Keratinocyte (primary cell): ENCODE data around the gene CNTNAP2. TPM values are rescaled to one million over a fixed set of nuclear protein-coding genes. Genes with fewer than 3 reads are reported as not detected.
"Not testable (repeated sequence)": the region's sequence is repeated elsewhere in the genome, so short reads cannot be mapped to it uniquely, and the experiment has no call there.

ENCODE experiments used
- DNase-seq: peaks from one replicate; pipeline ENCODE4 v3.0.0-alpha.2; 2011; ENCODE audit warnings: low read depth, missing footprints, low spot score
- FAIRE-seq: peaks from 2 replicates; lab custom pipeline; 2011; peaks lifted over from hg19 to GRCh38; lab: Jason Lieb, UNC
- H2AFZ ChIP-seq: 2 replicates; pipeline ENCODE4 v1.6.0; 2012; ENCODE audit warnings: low read length, control low read depth, inconsistent platforms; ENCODE audit not compliant: control insufficient read depth
- H3K27ac ChIP-seq: 2 replicates; pipeline ENCODE4 v1.5.1; 2011; ENCODE audit warnings: low read length; ENCODE audit not compliant: control insufficient read depth, insufficient read depth
- H3K27me3 ChIP-seq: 3 replicates; pipeline ENCODE4 v1.6.0; 2011; ENCODE audit warnings: low read length; ENCODE audit not compliant: control insufficient read depth, insufficient read depth; ENCODE audit errors: extremely low read depth
- H3K36me3 ChIP-seq, 2 experiments: 2 replicates in 1 of 2; 3 replicates in 1 of 2; pipeline ENCODE4 v1.5.1; 2011; ENCODE audit warnings: low read length in 2 of 2, mild to moderate bottlenecking in 1 of 2; ENCODE audit not compliant: control insufficient read depth in 2 of 2, insufficient read depth in 2 of 2; ENCODE audit errors: extremely low read depth in 1 of 2
- H3K4me1 ChIP-seq: 3 replicates; pipeline ENCODE4 v1.5.1; 2011; ENCODE audit warnings: low read length; ENCODE audit not compliant: control insufficient read depth, insufficient read depth; ENCODE audit errors: extremely low read depth
- H3K4me2 ChIP-seq: 3 replicates; pipeline ENCODE4 v1.6.0; 2011; ENCODE audit warnings: low read depth, low read length; ENCODE audit not compliant: control insufficient read depth, insufficient read depth; ENCODE audit errors: extremely low read depth
- H3K4me3 ChIP-seq, 3 experiments: fragments of 200-600 bp in 1 of 3; sonication (generic) in 1 of 3; 2 replicates in 2 of 3; 3 replicates in 1 of 3; pipeline ENCODE4 v1.5.1; 2011 to 2016; ENCODE audit warnings: low read length in 3 of 3, mild to moderate bottlenecking in 3 of 3, control low read depth in 2 of 3, inconsistent platforms in 1 of 3, low read depth in 1 of 3, mixed read lengths in 1 of 3, mixed run types in 1 of 3, moderate library complexity in 1 of 3; ENCODE audit not compliant: control insufficient read depth in 2 of 3, insufficient read depth in 2 of 3; ENCODE audit errors: extremely low read depth in 1 of 3
- H3K79me2 ChIP-seq: 2 replicates; pipeline ENCODE4 v1.6.0; 2012; ENCODE audit warnings: low read length; ENCODE audit not compliant: control insufficient read depth, insufficient read depth
- H3K9ac ChIP-seq: 3 replicates; pipeline ENCODE4 v1.6.0; 2011; ENCODE audit warnings: low read length; ENCODE audit not compliant: control insufficient read depth, insufficient read depth; ENCODE audit errors: extremely low read depth
- H3K9me1 ChIP-seq: 3 replicates; pipeline ENCODE4 v1.6.0; 2011; ENCODE audit warnings: low read length; ENCODE audit not compliant: control insufficient read depth, insufficient read depth; ENCODE audit errors: extremely low read depth
- H3K9me3 ChIP-seq: 2 replicates; pipeline ENCODE4 v1.5.1; 2012; ENCODE audit warnings: low read depth, low read length; ENCODE audit not compliant: control insufficient read depth
- H4K20me1 ChIP-seq: 3 replicates; pipeline ENCODE4 v1.6.0; 2011; ENCODE audit warnings: low read length; ENCODE audit not compliant: control insufficient read depth, insufficient read depth; ENCODE audit errors: extremely low read depth
- EZH2 ChIP-seq: IDR thresholded peaks from one replicate; pipeline ENCODE4 v1.6.1; 2012; ENCODE audit warnings: inconsistent platforms, mild to moderate bottlenecking, low read length, moderate library complexity
- dilution Hi-C: fragments of 300-500 bp; cut with MboI; formaldehyde crosslinking; loops from one replicate; pipeline ENCODE4 v1.7.0; 2020; ENCODE audit warnings: low sequenced_read_pairs; ENCODE audit not compliant: extremely low pct_ligation_motif_present
- polyA plus RNA-seq, 5 experiments: library from polyadenylated mRNA; depleted of rRNA in 3 of 5; stranded (reverse) in 3 of 5; stranded (forward) in 1 of 5; unstranded in 1 of 5; fragments of >200 nt; gene quantifications; 1 replicate in 1 of 5; 2 replicates in 3 of 5; 3 replicates in 1 of 5; pipeline versions ENCODE4 v1.2.1 to v1.2.3, GENCODE V29; 2011 to 2012; ENCODE audit warnings: missing spikeins in 2 of 5, low read depth in 1 of 5, low replicate concordance in 1 of 5
- TF ChIP-seq, protein P1 (sequence below), 3 experiments: IDR thresholded peaks in 1 of 3; conservative IDR thresholded peaks in 1 of 3; optimal IDR thresholded peaks in 1 of 3; 2 replicates in 2 of 3; 3 replicates in 1 of 3; pipeline versions ENCODE3 to v1.5.1; 2011; ENCODE audit warnings: low read length in 3 of 3, mild to moderate bottlenecking in 3 of 3, moderate library complexity in 2 of 3, control low read depth in 1 of 3, inconsistent platforms in 1 of 3; ENCODE audit not compliant: insufficient read depth in 2 of 3; ENCODE audit errors: extremely low read depth in 1 of 3

The CNTNAP2 gene
- polyA plus RNA-seq, 1 donor (not counting 4 experiments of a cell fraction or from before 2014, with no cell fraction given): 1.4 TPM

- Histone ChIP-seq H3K4me2 (no peak overlapping the region), H3K79me2 (no peaks in the 10 kb centered on the region), H3K27me3 (no peaks in the 10 kb centered on the region), H3K36me3 (no peaks in the 10 kb centered on the region), H3K27ac (no peak overlapping the region), H3K4me3 (no peak overlapping the region), H3K9me1 (no peaks in the 10 kb centered on the region), H3K9me3 (no peaks in the 10 kb centered on the region), H3K9ac (no peak overlapping the region), H2AFZ (no peak overlapping the region), H3K4me1 (no peaks in the 10 kb centered on the region), H4K20me1 (no peaks in the 10 kb centered on the region)
- dilution Hi-C loops: no loop called here
- no peak for FAIRE-seq
- TF ChIP-seq, protein P1, sequence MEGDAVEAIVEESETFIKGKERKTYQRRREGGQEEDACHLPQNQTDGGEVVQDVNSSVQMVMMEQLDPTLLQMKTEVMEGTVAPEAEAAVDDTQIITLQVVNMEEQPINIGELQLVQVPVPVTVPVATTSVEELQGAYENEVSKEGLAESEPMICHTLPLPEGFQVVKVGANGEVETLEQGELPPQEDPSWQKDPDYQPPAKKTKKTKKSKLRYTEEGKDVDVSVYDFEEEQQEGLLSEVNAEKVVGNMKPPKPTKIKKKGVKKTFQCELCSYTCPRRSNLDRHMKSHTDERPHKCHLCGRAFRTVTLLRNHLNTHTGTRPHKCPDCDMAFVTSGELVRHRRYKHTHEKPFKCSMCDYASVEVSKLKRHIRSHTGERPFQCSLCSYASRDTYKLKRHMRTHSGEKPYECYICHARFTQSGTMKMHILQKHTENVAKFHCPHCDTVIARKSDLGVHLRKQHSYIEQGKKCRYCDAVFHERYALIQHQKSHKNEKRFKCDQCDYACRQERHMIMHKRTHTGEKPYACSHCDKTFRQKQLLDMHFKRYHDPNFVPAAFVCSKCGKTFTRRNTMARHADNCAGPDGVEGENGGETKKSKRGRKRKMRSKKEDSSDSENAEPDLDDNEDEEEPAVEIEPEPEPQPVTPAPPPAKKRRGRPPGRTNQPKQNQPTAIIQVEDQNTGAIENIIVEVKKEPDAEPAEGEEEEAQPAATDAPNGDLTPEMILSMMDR (optimal IDR thresholded peaks at IDR 0.05 in 1 of 3, IDR thresholded peaks at IDR 0.05 in 1 of 3, conservative IDR thresholded peaks at IDR 0.05 in 1 of 3; ENCODE audit: extremely low read depth in 1 of 3, insufficient read depth in 2 of 3, low read length in 3 of 3): no peak
- no peak for TF ChIP-seq EZH2
- DNase-seq: no peak
These were observed 786.1 kb downstream of the CNTNAP2 start for GRCh38 chr7:146902728-146903127.

DNA sequence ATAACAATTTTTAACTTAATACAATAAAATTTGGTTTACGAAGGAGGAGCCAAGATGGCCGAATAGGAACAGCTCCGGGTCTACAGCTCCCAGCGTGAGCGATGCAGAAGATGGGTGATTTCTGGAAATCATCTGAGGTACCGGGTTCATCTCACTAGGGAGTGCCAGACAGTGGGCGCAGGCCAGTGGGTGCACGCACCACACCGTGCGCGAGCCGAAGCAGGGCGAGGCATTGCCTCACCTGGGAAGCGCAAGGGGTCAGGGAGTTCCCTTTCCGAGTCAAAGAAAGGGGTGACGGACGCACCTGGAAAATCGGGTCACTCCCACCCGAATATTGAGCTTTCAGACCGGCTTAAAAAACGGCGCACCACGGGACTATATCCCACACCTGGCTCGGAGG is 789.1 kb downstream of the CNTNAP2 start:
- H3K36me3 ChIP-seq, H4K20me1 ChIP-seq, H3K4me3 ChIP-seq, H3K27ac ChIP-seq, H3K4me1 ChIP-seq, H3K4me2 ChIP-seq, DNase-seq, H3K27me3 ChIP-seq, H2AFZ ChIP-seq, H3K9ac ChIP-seq, FAIRE-seq, H3K9me1 ChIP-seq, H3K9me3 ChIP-seq, dilution Hi-C loops, H3K79me2 ChIP-seq: not testable (repeated sequence)

DNA sequence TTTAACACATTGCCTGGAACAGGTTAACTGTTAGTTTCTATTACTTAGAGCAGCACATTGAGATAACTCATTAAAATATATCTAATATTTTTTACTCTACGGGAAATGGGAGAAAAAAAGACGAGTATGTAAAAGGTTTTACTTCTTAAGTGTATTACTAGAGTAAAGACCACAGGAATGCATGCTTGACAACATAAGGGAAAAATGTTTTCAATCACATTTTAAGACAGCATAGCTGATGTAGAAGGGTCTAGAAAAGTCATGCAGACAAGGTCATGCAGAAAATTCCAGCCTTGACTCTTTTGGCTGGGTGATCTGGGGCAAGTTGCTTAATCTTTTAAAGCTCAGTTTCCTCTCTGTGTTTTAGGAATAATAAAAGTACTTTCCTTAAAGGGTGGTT is 806.2 kb downstream of the CNTNAP2 start:
- H3K27ac ChIP-seq: no peak overlapping the region
- no peak for TF ChIP-seq EZH2
- TF ChIP-seq, protein P1 (optimal IDR thresholded peaks at IDR 0.05 in 1 of 3, IDR thresholded peaks at IDR 0.05 in 1 of 3, conservative IDR thresholded peaks at IDR 0.05 in 1 of 3; ENCODE audit: extremely low read depth in 1 of 3, insufficient read depth in 2 of 3, low read length in 3 of 3): no peak
- no peak overlapping the region for H3K4me2 ChIP-seq
- FAIRE-seq (no peak), DNase-seq (no peak)
- H2AFZ ChIP-seq: no peak overlapping the region
- no peak overlapping the region for H3K4me3 ChIP-seq
- no peaks in the 10 kb centered on the region for H3K36me3 ChIP-seq
- H4K20me1 ChIP-seq: no peaks in the 10 kb centered on the region
- H3K9ac ChIP-seq: no peak overlapping the region
- no peaks in the 10 kb centered on the region for H3K4me1 ChIP-seq
- H3K27me3 ChIP-seq: no peaks in the 10 kb centered on the region
- no peaks in the 10 kb centered on the region for H3K9me3 ChIP-seq
- dilution Hi-C loops: no loop called here
- no peaks in the 10 kb centered on the region for H3K9me1 ChIP-seq
- H3K79me2 ChIP-seq: no peaks in the 10 kb centered on the region
